BJ (cell line): ENCODE data around the gene CDH23. TPM values are rescaled to one million over a fixed set of nuclear protein-coding genes. Genes with fewer than 3 reads are reported as not detected.

Experiments used
- CTCF ChIA-PET: fragments of 350-600 bp; formaldehyde crosslinking; extraction: SDS; loops from one replicate; lab custom pipeline; 2021; ENCODE audit warnings: antibody characterized with exemption, inconsistent platforms; lab: Yijun Ruan, JAX
- POLR2A ChIA-PET: fragments of 300-600 bp; sonication (Branson Sonifier 250); formaldehyde crosslinking; extraction: SDS; loops from one replicate; lab custom pipeline; 2021; ENCODE audit warnings: antibody characterized with exemption; lab: Charles Lee
- DNase-seq: peaks from one replicate; pipeline ENCODE4 v3.0.0-alpha.2; 2011; ENCODE audit warnings: low read depth
- H3K27me3 ChIP-seq: 2 replicates; pipeline ENCODE4 v1.6.0; 2011; ENCODE audit warnings: low read length; ENCODE audit not compliant: control insufficient read depth, insufficient read depth
- H3K36me3 ChIP-seq: 2 replicates; pipeline ENCODE4 v1.5.1; 2011; ENCODE audit warnings: low read length; ENCODE audit not compliant: control insufficient read depth, insufficient read depth
- H3K4me3 ChIP-seq: 2 replicates; pipeline ENCODE4 v1.5.1; 2011; ENCODE audit warnings: low read depth, mild to moderate bottlenecking, control low read depth, low read length
- CTCF ChIP-seq: IDR thresholded peaks from 2 replicates; pipeline ENCODE4 v1.5.1; 2011; ENCODE audit warnings: low read depth, mild to moderate bottlenecking, control low read depth, inconsistent platforms, low read length, moderate library complexity; ENCODE audit not compliant: insufficient read depth
- polyA plus RNA-seq: library from polyadenylated mRNA; depleted of rRNA; stranded (reverse); fragments of >200 nt; gene quantifications from 2 replicates; pipeline ENCODE4 v1.2.3, GENCODE V29; 2011

CDH23 gene
- polyA plus RNA-seq, 1 experiment: 0.05 TPM

- no peak for TF ChIP-seq CTCF
- peaks cover 2% of the 10 kb centered on the region; the same call in 1 of the 2 replicates for H3K27me3 ChIP-seq
- POLR2A ChIA-PET: no interaction called here
- H3K36me3 ChIP-seq: no peaks in the 10 kb centered on the region
- no peak overlapping the region for H3K4me3 ChIP-seq
- DNase-seq: no peak
- CTCF ChIA-PET: interaction anchor here (0.9 to 1.1 kb wide), 2 partner anchors 10 to 43 kb away, joined by 3 read pairs; no protein-coding TSS in a partner anchor
These were observed 130.4 kb downstream of the CDH23 start for GRCh38 chr10:71527135-71527534.

- no peaks in the 10 kb centered on the region for H3K36me3 ChIP-seq
- peaks cover 2% of the 10 kb centered on the region for H3K27me3 ChIP-seq
- ChIA-PET CTCF (interaction anchor here (1.2 kb wide), 1 partner anchor 42 kb away, joined by 3 read pairs; no protein-coding TSS in a partner anchor), POLR2A (no interaction called here)
- no peak overlapping the region for H3K4me3 ChIP-seq
- DNase-seq: no peak
- TF ChIP-seq CTCF: no peak
These were observed 131.9 kb downstream of the CDH23 start for GRCh38 chr10:71528371-71529206.

- TF ChIP-seq CTCF: no peak
- POLR2A ChIA-PET: no interaction called here
- no peaks in the 10 kb centered on the region for H3K36me3 ChIP-seq
- CTCF ChIA-PET: interaction anchor here (1.2 kb wide), 1 partner anchor 41 kb away, joined by 3 read pairs; no protein-coding TSS in a partner anchor
- DNase-seq: no peak
- H3K4me3 ChIP-seq: no peak overlapping the region
- H3K27me3 ChIP-seq: peaks cover 2% of the 10 kb centered on the region
These were observed 132.6 kb downstream of the CDH23 start for GRCh38 chr10:71529207-71529827.

- ChIA-PET POLR2A (no interaction called here), CTCF (no interaction called here)
- Histone ChIP-seq H3K36me3 (no peaks in the 10 kb centered on the region), H3K27me3 (peaks cover 4% of the 10 kb centered on the region), H3K4me3 (no peak overlapping the region)
- TF ChIP-seq CTCF: no peak
- no peak for DNase-seq
These were observed 134.1 kb downstream of the CDH23 start for GRCh38 chr10:71530781-71531180.
